RWPE1 (cell line): ENCODE data around the gene G3BP1.

Source experiments
- CTCF ChIA-PET: fragments of 350-600 bp; sonication (Branson Sonifier 250); formaldehyde crosslinking; extraction: SDS; loops from one replicate; lab custom pipeline; 2021; lab: Yijun Ruan, JAX
- POLR2A ChIA-PET: fragments of 400-600 bp; formaldehyde crosslinking; extraction: SDS; loops from one replicate; lab custom pipeline; 2020; ENCODE audit warnings: antibody characterized with exemption; ENCODE audit not compliant: low non-redundant PET; lab: Yijun Ruan, JAX
- DNase-seq: peaks from one replicate; pipeline ENCODE4 v3.0.0; 2012; ENCODE audit warnings: low spot score
- H3K27ac ChIP-seq: fragments of 450-650 bp; 2 replicates; pipeline ENCODE4 v1.5.1; 2017
- TF ChIP-seq, protein P1 (sequence below): fragments of 450-650 bp; conservative IDR thresholded peaks from 2 replicates; pipeline ENCODE4 v1.5.1; 2017; ENCODE audit warnings: low read depth, mild to moderate bottlenecking

Gene G3BP1

DNA sequence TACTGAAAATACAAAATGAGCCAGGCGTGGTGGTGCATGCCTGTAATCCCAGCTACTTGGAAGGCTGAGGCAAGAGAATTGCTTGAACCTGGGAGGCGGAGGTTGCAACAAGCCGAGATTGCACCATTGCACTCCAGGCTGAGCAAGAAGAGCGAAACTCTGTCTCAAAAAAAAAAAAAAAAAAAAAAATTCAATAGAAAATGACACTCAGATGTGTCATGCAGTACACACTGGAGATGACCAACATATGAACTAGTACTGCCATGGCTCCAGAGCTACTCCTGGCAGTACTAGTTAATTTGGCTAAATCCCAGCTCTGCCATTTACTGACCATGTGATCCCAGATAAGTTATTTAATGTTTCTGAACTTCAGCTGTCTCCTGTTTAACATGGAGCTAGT lies 20.7 kb upstream of the G3BP1 start:
- peak overlapping the region; percentile 61 for H3K27ac ChIP-seq
- ChIA-PET CTCF (interaction anchor here (0.6 to 1.4 kb wide), 6 partner anchors 10 to 141 kb away, joined by 3 to 9 read pairs (median 4); no protein-coding TSS in a partner anchor), POLR2A (interaction anchor here (0.6 to 1.0 kb wide), 3 partner anchors 15 to 113 kb away, joined by 3 to 5 read pairs (median 4); partner anchors contain the start of gene G3BP1)
- TF ChIP-seq, protein P1, sequence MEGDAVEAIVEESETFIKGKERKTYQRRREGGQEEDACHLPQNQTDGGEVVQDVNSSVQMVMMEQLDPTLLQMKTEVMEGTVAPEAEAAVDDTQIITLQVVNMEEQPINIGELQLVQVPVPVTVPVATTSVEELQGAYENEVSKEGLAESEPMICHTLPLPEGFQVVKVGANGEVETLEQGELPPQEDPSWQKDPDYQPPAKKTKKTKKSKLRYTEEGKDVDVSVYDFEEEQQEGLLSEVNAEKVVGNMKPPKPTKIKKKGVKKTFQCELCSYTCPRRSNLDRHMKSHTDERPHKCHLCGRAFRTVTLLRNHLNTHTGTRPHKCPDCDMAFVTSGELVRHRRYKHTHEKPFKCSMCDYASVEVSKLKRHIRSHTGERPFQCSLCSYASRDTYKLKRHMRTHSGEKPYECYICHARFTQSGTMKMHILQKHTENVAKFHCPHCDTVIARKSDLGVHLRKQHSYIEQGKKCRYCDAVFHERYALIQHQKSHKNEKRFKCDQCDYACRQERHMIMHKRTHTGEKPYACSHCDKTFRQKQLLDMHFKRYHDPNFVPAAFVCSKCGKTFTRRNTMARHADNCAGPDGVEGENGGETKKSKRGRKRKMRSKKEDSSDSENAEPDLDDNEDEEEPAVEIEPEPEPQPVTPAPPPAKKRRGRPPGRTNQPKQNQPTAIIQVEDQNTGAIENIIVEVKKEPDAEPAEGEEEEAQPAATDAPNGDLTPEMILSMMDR = no peak
- DNase-seq = no peak

GRCh38 chr5:151751593-151751992 lies 20.2 kb upstream of the G3BP1 start:
- H3K27ac ChIP-seq = peak overlapping the region; percentile 39
- TF ChIP-seq, protein P1 = no peak
- DNase-seq = no peak
- POLR2A ChIA-PET = interaction anchor here (0.7 to 1.0 kb wide), 2 partner anchors 20 to 114 kb away, joined by 3 to 5 read pairs; partner anchors contain the start of gene G3BP1
- CTCF ChIA-PET = interaction anchor here (0.6 to 1.4 kb wide), 6 partner anchors 10 to 141 kb away, joined by 3 to 4 read pairs (median 4); partner anchors contain the start of gene G3BP1

DNA sequence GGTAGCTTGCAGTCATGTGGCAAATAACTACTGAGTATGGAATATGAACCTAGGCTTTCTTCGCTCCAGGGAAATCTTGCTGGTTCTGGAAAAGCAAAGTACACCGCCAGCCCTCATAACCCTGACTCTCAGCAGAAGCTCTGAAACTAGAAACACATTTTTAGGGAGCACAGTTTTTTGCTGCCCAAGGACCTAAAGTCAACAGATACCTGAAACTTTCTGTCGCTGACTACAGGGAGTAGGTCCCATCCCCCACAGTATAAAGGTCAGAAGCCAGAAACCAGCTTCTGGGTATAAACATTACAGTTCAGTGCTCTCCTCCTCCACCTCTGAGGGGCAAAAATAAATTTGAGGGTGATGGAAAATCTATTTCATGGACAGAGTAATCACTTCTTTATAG lies 16.4 kb upstream of the G3BP1 start:
- ChIA-PET POLR2A (interaction anchor here (0.8 to 0.9 kb wide), 2 partner anchors 97 to 383 kb away, joined by 3 to 8 read pairs; no protein-coding TSS in a partner anchor), CTCF (interaction anchor here (0.6 to 0.7 kb wide), 2 partner anchors 14 to 15 kb away, joined by 5 read pairs; no protein-coding TSS in a partner anchor)
- TF ChIP-seq, protein P1 = no peak
- DNase-seq = no peak
- no peak overlapping the region for H3K27ac ChIP-seq

- DNase-seq = peak; percentile 40
- CTCF ChIA-PET = interaction anchor here (0.6 to 1.2 kb wide), 5 partner anchors 17 to 571 kb away, joined by 3 to 4 read pairs (median 3); no protein-coding TSS in a partner anchor
- POLR2A ChIA-PET = interaction anchor here (0.6 to 1.2 kb wide), 3 partner anchors 8 to 97 kb away, joined by 3 to 4 read pairs (median 4); no protein-coding TSS in a partner anchor
- peak overlapping the region; percentile 71 for H3K27ac ChIP-seq
- TF ChIP-seq, protein P1 = no peak
Observed at GRCh38 chr5:151757233-151758140, 14.3 kb upstream of the G3BP1 start.

DNA sequence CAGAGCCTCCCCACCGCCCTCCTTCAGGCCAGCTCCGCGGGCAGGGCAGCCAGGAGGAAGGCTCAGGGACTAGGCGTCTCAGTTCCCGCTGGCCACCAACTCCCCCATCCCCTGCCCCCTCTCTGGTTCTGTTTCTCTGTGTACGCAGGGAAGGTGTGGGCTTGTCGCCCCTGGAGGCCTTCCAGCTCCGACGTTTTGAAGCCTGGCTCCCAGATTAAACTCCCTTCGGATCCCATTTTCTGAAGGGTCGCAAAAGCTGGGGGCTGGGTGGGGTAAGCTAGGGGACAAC lies 13.7 kb upstream of the G3BP1 start:
- DNase-seq = no peak
- H3K27ac ChIP-seq = peak overlapping the region; percentile 71
- TF ChIP-seq, protein P1 = no peak
- POLR2A ChIA-PET = interaction anchor here (1.2 kb wide), 1 partner anchor 97 kb away, joined by 3 read pairs; no protein-coding TSS in a partner anchor
- CTCF ChIA-PET = interaction anchor here (0.7 to 1.2 kb wide), 4 partner anchors 18 to 99 kb away, joined by 3 to 5 read pairs (median 4); no protein-coding TSS in a partner anchor
